ENCODE measurements around the gene PQBP1. TPM values are rescaled to one million over a fixed set of nuclear protein-coding genes. Genes with fewer than 3 reads are reported as not detected.

The PQBP1 gene
- total RNA-seq, 1 donor: 27.2 TPM

DNA sequence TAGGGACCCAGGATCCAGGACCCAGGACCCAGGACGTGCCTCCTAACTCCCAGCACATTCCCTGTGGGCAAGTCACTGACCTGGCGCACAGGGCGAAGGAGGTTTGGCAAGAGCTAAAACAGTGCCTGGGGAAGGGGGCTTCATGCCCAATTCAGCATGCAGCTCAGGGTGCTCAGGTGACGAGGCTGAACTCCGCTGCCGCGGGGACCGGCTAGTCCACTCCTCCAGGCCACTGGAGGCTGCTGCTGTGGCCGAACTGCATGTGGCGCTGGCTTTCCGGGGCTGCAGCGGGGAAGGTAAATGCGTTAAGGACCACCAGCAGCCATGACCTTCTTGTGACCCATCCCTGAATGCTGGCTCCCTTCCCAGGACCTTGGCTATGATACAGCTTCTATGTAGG lies 26.0 kb downstream of the PQBP1 start:
- H3K4me3 ChIP-seq (ENCODE audit: low read depth, low read length): no peak overlapping the region
- TF ChIP-seq, protein P1, sequence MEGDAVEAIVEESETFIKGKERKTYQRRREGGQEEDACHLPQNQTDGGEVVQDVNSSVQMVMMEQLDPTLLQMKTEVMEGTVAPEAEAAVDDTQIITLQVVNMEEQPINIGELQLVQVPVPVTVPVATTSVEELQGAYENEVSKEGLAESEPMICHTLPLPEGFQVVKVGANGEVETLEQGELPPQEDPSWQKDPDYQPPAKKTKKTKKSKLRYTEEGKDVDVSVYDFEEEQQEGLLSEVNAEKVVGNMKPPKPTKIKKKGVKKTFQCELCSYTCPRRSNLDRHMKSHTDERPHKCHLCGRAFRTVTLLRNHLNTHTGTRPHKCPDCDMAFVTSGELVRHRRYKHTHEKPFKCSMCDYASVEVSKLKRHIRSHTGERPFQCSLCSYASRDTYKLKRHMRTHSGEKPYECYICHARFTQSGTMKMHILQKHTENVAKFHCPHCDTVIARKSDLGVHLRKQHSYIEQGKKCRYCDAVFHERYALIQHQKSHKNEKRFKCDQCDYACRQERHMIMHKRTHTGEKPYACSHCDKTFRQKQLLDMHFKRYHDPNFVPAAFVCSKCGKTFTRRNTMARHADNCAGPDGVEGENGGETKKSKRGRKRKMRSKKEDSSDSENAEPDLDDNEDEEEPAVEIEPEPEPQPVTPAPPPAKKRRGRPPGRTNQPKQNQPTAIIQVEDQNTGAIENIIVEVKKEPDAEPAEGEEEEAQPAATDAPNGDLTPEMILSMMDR (IDR thresholded peaks at IDR 0.05; ENCODE audit: insufficient read depth, low read depth, low read length): no peak
- no peak for DNase-seq (ENCODE audit: low read depth)

DNA sequence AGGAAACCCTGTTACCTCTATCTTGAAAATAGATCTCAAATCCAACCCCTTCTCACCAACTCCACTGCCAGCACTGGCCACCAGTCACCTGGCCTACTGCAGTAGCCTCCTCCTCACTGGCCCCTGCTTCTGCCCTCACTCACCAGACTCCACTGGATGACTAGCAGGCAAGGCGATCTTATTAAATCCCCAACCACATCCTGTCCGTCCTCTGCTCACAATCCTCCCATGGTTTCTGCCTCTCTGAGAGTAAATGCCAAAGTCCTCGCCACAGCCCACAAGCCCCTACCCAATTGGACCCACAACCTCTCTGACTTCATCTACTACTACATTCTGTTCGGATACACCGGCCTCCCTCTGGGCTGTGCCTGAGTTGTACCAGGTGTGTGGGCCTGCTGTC lies 26.5 kb downstream of the PQBP1 start:
- DNase-seq (ENCODE audit: low read depth): no peak
- TF ChIP-seq, protein P1 (IDR thresholded peaks at IDR 0.05; ENCODE audit: insufficient read depth, low read depth, low read length): no peak

DNA sequence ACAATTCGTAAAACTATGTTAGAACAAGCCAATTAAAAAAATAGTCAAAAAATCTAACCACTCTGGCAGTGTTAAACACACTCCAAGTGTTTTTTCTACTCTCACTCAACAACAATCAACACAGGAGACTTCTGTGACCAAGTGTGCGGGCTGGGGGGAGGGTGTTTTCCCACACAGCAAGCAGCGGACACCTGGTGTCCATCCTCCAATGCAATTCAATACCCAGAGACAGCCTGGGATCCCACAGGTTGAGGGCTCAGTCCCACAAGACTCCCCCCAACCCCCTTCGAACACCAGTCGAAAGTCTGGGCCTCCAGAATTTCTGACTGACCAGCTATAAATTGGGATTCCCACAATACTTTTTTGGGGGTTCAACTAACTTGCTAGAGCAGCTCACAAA lies 29.4 kb downstream of the PQBP1 start:
- TF ChIP-seq, protein P1 (IDR thresholded peaks at IDR 0.05; ENCODE audit: insufficient read depth, low read depth, low read length): no peak
- no peak for DNase-seq (ENCODE audit: low read depth)
- no peak overlapping the region for H3K4me3 ChIP-seq (ENCODE audit: low read depth, low read length)

More for the DNA sequence above, 26.5 kb downstream of the PQBP1 start:
- no peak overlapping the region for H3K4me3 ChIP-seq (ENCODE audit: low read depth, low read length)

DNA sequence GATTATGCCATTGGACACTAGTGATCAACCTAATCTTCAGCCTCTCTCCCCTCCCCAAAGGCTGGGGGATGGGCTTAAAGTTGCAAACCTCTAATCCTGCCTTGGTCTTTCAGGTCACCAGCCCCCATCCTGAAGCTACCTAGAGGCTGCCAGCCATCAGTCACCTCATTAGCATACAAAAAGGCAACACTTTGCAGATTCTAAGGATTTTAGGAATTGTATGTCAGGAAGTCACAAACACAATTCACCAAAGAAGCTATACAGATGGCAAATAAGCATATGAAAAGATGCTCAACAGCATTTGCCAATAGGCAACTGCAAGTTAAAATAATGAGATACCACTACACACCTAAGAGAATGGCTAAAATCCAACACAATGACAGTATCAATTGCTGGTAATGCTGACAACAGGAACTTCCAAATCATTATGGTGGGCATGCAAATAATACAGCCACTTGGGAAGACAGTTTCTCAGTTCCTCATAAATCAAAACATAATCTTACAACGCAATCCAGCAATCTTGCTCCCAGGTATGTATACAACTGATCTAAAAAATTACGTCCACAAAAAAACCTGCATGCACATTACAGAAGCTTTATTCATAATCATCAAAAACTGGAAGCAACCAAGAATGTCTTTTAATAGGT lies 30.1 kb downstream of the PQBP1 start:
- H3K4me3 ChIP-seq (ENCODE audit: low read depth, low read length): no peak overlapping the region
- DNase-seq (ENCODE audit: low read depth): no peak
- TF ChIP-seq, protein P1 (IDR thresholded peaks at IDR 0.05; ENCODE audit: insufficient read depth, low read depth, low read length): no peak

DNA sequence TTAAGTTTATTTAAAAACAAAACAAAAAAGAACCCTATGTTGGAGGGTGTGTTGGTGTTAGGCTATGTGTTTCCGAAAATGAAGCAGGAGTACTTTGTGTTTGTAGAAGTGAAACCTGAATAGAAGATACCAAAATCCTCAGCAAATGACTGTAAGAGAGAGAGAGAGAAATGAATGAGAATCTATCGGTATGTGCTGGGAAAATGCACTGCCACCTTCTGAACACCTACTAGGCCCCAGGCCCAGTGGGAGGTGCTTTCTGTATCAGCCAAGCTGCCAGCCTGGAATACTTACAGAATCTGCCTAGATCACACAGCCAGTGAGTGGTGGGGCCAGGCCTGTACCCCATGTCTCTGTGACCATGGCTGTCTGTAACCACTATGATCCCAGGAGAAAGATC lies 36.0 kb downstream of the PQBP1 start:
- TF ChIP-seq, protein P1 (IDR thresholded peaks at IDR 0.05; ENCODE audit: insufficient read depth, low read depth, low read length): no peak
- DNase-seq (ENCODE audit: low read depth): no peak
- H3K4me3 ChIP-seq (ENCODE audit: low read depth, low read length): no peak overlapping the region

DNA sequence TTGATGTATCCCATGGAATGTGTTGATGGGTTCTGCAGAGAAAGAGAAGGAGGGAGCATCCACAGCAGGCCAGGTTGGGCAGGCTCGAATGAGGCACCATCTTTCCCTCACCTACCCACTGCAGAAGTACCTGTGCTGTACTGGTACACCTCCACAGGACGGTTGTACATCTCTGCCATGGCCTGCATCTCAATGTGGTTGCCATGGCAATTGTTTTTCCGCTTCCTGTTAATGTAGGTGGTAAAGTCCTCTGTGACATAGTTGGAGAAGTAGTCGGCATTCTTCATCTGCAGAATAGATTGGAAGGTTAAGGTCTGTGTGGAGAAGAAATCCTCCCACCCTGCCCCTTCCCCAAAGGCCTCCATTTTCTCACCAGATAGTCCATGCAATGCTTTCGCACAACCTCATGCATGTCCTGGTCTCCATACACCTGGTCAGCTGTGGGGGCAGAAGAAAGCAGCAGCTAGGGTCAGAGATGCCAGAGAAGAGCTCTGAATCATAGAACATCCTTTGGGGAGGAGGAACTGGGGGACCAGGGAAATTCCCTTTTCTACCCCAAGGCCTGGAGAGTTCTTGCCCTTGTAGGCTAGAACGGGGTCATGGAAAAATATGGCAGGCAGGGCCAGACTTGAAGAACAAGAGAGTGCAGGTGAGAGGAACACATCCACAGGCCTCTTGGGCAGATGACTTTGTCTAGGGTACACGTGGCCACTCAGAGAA lies 37.0 kb downstream of the PQBP1 start:
- DNase-seq (ENCODE audit: low read depth): no peak
- TF ChIP-seq, protein P1 (IDR thresholded peaks at IDR 0.05; ENCODE audit: insufficient read depth, low read depth, low read length): no peak
- no peak overlapping the region for H3K4me3 ChIP-seq (ENCODE audit: low read depth, low read length)

Measured in fibroblast of villous mesenchyme (primary cell).